HepG2 (cell line): ENCODE results near the gene STOM. TPM values are rescaled to one million over a fixed set of nuclear protein-coding genes. Genes with fewer than 3 reads are reported as not detected.

Source experiments
- ADNP ChIP-seq: sonication (generic); formaldehyde crosslinking; IDR thresholded peaks from 2 replicates; pipeline ENCODE4 v1.4.0; 2020; ENCODE audit warnings: missing genetic modification reagents
- DNMT1 ChIP-seq: sonication (generic); formaldehyde crosslinking; IDR thresholded peaks from 2 replicates; pipeline ENCODE4 v1.5.1; 2020; ENCODE audit warnings: mild to moderate bottlenecking, missing genetic modification reagents
- MBNL3 ChIP-seq: fragments of 250-450 bp; sonication (Bioruptor Pico); conservative IDR thresholded peaks from 2 replicates; pipeline ENCODE4 v1.8.0; 2022; ENCODE audit warnings: mild to moderate bottlenecking, inconsistent platforms
- MTA1 ChIP-seq: sonication (generic); formaldehyde crosslinking; IDR thresholded peaks from 2 replicates; pipeline ENCODE4 v1.4.0; 2020; ENCODE audit warnings: missing genetic modification reagents, mild to moderate bottlenecking, borderline replicate concordance
- MZF1 ChIP-seq: sonication (generic); formaldehyde crosslinking; IDR thresholded peaks from 2 replicates; pipeline ENCODE4 v1.8.1; 2023; ENCODE audit warnings: mild to moderate bottlenecking, missing genetic modification reagents, borderline replicate concordance
- PBX3 ChIP-seq: sonication (generic); formaldehyde crosslinking; IDR thresholded peaks from 2 replicates; pipeline ENCODE4 v1.8.1; 2023; ENCODE audit warnings: missing genetic modification reagents, inconsistent platforms, borderline replicate concordance
- PLSCR1 ChIP-seq: sonication (generic); formaldehyde crosslinking; IDR thresholded peaks from 2 replicates; pipeline ENCODE4 v1.5.0; 2020; ENCODE audit warnings: missing genetic modification reagents, mild to moderate bottlenecking, borderline replicate concordance
- RFX1 ChIP-seq: fragments of 450-650 bp; IDR thresholded peaks from 2 replicates; pipeline ENCODE4 v1.6.1; 2017
- RNF219 ChIP-seq: sonication (generic); formaldehyde crosslinking; IDR thresholded peaks from 2 replicates; pipeline ENCODE4 v1.5.0; 2020; ENCODE audit warnings: mild to moderate bottlenecking, missing genetic modification reagents
- SMAD9 ChIP-seq: sonication (generic); formaldehyde crosslinking; IDR thresholded peaks from 2 replicates; pipeline ENCODE4 v1.5.1; 2020; ENCODE audit warnings: mild to moderate bottlenecking, missing genetic modification reagents
- SRF ChIP-seq: IDR thresholded peaks from 2 replicates; pipeline ENCODE4 v1.6.1; 2011; ENCODE audit warnings: mild to moderate bottlenecking, low read depth, low read length, moderate library complexity
- TFE3 ChIP-seq: IDR thresholded peaks from 2 replicates; pipeline ENCODE4 v1.6.1; 2016
- TP53 ChIP-seq: sonication (generic); formaldehyde crosslinking; conservative IDR thresholded peaks from 2 replicates; pipeline ENCODE4 v1.4.0; 2020; ENCODE audit warnings: missing genetic modification reagents
- ZBTB7A ChIP-seq: sonication (generic); formaldehyde crosslinking; IDR thresholded peaks from 2 replicates; pipeline ENCODE4 v1.8.0; 2022; ENCODE audit warnings: mild to moderate bottlenecking, missing genetic modification reagents
- ZNF225 ChIP-seq: sonication (generic); formaldehyde crosslinking; IDR thresholded peaks from 2 replicates; pipeline ENCODE4 v1.4.0; 2020; ENCODE audit warnings: mild to moderate bottlenecking, missing genetic modification reagents
- ZNF513 ChIP-seq: sonication (generic); formaldehyde crosslinking; conservative IDR thresholded peaks from 2 replicates; pipeline ENCODE4 v1.5.0; 2020; ENCODE audit warnings: missing genetic modification reagents
- ZNF558 ChIP-seq: sonication (generic); formaldehyde crosslinking; IDR thresholded peaks from 2 replicates; pipeline ENCODE4 v1.9.0; 2022; ENCODE audit warnings: mild to moderate bottlenecking, missing genetic modification reagents, borderline replicate concordance
- ZNF775 ChIP-seq: sonication (generic); formaldehyde crosslinking; IDR thresholded peaks from 2 replicates; pipeline ENCODE4 v1.4.0; 2020; ENCODE audit warnings: missing genetic modification reagents, mild to moderate bottlenecking, moderate library complexity, borderline replicate concordance
- ZNF883 ChIP-seq: sonication (generic); formaldehyde crosslinking; IDR thresholded peaks from 2 replicates; pipeline ENCODE4 v1.5.1; 2020; ENCODE audit warnings: mild to moderate bottlenecking, missing genetic modification reagents; ENCODE audit errors: not compliant biosample characterization
- ZNF891 ChIP-seq: sonication (generic); formaldehyde crosslinking; IDR thresholded peaks from 2 replicates; pipeline ENCODE4 v1.5.0; 2020; ENCODE audit warnings: mild to moderate bottlenecking, missing genetic modification reagents
- polyA plus RNA-seq, 8 experiments: library from polyadenylated mRNA; depleted of rRNA in 3 of 8; stranded (reverse) in 7 of 8; unstranded in 1 of 8; fragments of >200 nt; fragmentation: Illumina TruSeq in 4 of 8; extraction: Trizol in 4 of 8; gene quantifications; 2 replicates each; pipeline versions ENCODE4 v1.2.1 to v1.2.3, GENCODE V29; 2011 to 2016; ENCODE audit warnings: low read depth in 4 of 8, missing spikeins in 1 of 8, mixed read lengths in 1 of 8; ENCODE audit not compliant: insufficient read depth in 1 of 8
- total RNA-seq, 5 experiments: library from RNA; depleted of rRNA; stranded (reverse); fragments of >200 nt; fragmentation: Illumina TruSeq; extraction: Trizol; gene quantifications; 2 replicates each; pipeline ENCODE4 v1.2.3, GENCODE V29; 2016; ENCODE audit warnings: low read depth in 1 of 5

STOM gene
- total and polyA plus RNA-seq, 2 of the 13 experiments (the other 11 are each of a cell fraction or from before 2014, with no cell fraction given): 43.6 to 165 TPM

- peak; percentile 74; the same call in 1 of the 2 replicates for TF ChIP-seq TFE3
- no peak for TF ChIP-seq RFX1
- TF ChIP-seq ZNF558 (CRISPR knock-in tag): no peak
- TF ChIP-seq ZNF775 (CRISPR knock-in tag): no peak
- no peak for TF ChIP-seq MBNL3 (CRISPR knock-in tag)
- no peak for TF ChIP-seq ZNF513 (CRISPR knock-in tag)
- TF ChIP-seq SMAD9 (CRISPR knock-in tag): no peak
- TF ChIP-seq MZF1 (CRISPR knock-in tag): no peak
- no peak for TF ChIP-seq ZNF891 (CRISPR knock-in tag)
- TF ChIP-seq PLSCR1 (CRISPR knock-in tag): no peak
- TF ChIP-seq PBX3 (CRISPR knock-in tag): no peak
- 0 out of 2 replicates have a peak, but pooled peaks have one; percentile 64 for TF ChIP-seq TP53 (CRISPR knock-in tag)
- peak; percentile 72; the same call in 1 of the 2 replicates for TF ChIP-seq ADNP
- TF ChIP-seq ZNF883 (CRISPR knock-in tag): no peak
- no peak for TF ChIP-seq DNMT1 (CRISPR knock-in tag)
- TF ChIP-seq SRF: peak; percentile 8; the same call in 1 of the 2 replicates
- no peak for TF ChIP-seq RNF219 (CRISPR knock-in tag)
- peak; percentile 93 for TF ChIP-seq MTA1 (CRISPR knock-in tag)
- TF ChIP-seq ZNF225 (CRISPR knock-in tag): 0 out of 2 replicates have a peak, but pooled peaks have one; percentile 9
- peak; percentile 98 for TF ChIP-seq ZBTB7A (CRISPR knock-in tag)
These were observed 73.6 kb downstream of the STOM start (continued) for GRCh38 chr9:121296213-121297127.
